NCI-H446 treated with DMSO at 0.1 percent for 48 hours (cell line): ENCODE results near the gene RPP25.
"Not testable (repeated sequence)": the region's sequence is repeated elsewhere in the genome, so short reads cannot be mapped to it uniquely, and the experiment has no call there.

Source experiments
- DNase-seq: peaks from one replicate; lab custom pipeline; 2025; lab: John Stamatoyannopoulos, UW

Gene RPP25

GRCh38 chr15:74962671-74963070 lies 6.1 kb upstream of the RPP25 start:
- DNase-seq = no peak

DNA sequence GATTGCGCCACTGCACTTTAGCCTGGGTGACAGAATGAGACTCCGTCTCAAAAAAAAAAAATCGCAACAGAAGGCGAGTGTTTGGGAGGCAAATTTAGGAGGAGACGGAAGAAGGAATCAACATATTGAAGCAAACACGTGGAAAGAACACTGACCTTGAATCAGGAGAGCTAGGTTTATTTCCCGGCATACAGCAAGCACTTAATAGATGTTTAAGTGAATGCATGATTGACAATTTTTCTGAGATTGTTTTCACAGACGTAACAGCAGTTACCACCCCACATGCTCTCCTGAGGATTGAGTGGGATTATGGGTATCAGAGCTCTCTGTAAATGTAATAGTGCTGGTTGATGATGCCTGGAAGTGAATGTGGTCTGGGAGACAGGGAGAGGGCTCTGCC lies 5.6 kb upstream of the RPP25 start:
- DNase-seq = no peak

DNA sequence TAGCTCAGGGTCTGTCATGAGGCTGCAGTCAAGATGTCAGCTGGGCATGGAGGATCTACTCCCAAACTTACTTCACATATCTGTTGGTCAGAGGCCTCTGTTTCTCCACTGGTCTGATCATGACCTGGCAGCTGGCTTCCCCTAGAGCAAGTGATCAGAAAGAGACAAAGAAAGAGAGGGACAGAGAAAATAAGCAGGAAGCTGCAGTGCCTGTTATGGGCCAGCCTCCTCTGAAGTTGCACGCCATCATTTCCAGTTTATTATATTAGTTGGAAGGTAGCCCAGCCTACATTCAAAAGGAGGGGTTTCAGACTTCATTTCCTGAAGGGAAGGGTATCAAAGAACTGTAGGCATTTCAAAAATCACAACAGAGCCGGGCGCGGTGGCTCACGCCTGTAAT lies 5.0 kb upstream of the RPP25 start:
- no peak for DNase-seq

DNA sequence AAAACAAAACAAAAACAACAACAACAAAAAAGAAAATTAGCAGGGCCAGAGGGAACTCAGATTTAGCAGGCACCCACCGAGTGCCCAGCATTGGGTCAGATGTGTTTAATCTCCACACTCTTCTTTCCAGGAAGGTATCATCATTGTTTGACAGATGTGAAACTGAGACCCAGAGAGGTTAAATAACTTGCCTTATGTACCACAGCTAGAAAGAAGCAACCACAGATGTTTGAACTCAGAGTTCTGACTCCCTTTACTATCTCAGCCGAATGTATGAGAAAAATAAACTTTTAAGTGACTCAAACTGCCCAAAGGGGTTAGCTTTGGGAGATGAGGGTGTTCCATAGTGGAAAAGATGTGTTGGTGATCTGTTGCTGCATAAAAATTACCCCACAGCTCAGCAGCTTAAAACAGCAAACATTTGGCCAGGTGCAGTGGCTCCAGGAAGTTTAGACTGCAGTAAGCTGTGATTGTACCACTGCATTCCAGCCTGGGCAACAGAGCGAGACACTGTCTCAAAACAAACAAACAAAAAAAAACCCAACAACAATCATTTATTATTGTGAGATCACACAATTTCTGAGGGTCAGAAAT lies 4.5 kb upstream of the RPP25 start:
- DNase-seq = no peak

DNA sequence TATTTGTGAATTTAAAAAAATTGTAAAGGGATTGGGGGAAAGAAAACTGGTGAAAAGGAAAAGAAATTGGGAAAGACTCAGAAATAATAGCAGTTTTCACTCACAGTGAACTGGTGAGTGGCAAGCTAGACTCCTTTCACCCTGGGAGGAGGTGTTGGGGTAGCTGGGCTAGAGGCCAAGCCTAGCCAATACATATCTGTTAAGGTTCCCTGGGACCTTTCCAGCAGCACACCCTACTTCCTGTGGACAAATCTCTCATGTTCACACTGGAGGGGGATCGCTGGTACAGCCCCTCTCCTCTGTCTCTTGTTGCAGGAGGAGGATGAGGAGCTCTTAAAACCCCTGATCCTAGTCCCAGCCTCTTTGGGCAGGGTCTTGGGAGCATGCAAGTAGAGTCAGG lies 3.7 kb upstream of the RPP25 start:
- no peak for DNase-seq

DNA sequence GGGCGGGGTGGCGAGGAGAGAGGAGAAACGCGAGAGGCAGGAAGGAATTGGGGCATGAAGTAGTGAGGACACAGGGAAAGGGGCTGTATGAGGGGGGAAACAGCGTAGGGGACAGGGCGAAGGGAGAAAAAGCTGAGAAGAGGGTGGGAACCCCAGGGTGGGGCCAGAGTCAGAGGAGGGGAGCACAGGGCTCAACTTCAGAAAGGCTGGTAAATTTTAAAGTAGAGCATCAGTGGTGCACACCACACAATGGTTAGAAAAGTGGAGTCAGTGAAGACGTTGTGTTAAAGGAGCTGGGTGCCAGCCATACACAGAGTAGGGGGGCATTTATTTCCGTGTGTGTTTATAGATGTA lies 3.0 kb upstream of the RPP25 start:
- DNase-seq = no peak

- no peak for DNase-seq
Observed at GRCh38 chr15:74958908-74959585, 2.5 kb upstream of the RPP25 start.

- DNase-seq = no peak
Observed at GRCh38 chr15:74958320-74958907, 1.8 kb upstream of the RPP25 start.

- no peak for DNase-seq
Observed at GRCh38 chr15:74957476-74958035, 984 bp upstream of the RPP25 start.

DNA sequence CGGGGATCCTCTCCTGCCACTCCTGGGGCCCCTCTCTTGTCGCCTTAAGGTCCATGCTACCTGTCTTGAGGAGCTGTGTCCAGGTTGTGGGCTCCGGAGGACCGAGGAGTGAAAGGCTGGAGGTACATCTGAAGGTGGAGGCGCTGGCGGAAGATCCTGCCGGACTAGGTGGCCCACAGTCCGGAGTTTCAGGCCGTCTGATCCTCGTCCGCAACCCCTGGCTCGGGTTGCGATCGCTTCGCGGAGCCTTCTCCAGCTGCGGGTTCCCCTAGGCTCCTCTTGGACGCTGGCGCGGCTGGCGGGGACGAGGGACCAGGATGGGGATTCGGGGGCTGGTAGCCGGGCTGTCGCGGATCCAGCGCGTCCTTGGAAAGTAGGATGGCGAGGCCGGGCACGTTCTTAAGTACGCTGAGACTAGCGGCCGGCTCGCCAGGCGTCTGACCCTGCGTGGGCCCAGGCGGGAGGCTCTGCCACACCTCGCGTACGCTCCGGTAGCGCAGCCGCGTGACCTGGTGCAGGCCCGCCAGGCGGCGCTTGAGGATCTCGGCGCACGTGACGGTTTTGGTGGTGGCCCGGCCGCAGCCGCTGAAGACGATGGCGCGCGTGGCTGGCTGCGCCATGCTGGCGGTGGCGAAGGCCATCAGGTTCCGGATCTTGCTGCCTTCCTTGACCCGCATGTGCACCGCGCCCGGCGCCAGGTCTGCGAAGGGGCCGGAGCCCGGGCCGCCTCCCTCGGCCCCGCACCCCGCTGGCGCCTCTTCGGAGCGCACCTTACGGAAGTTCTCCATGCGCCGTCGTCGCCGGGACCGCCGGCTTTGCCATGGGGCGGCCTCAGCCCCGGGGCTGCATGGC lies 550 bp downstream of the RPP25 start:
- no peak for DNase-seq

DNA sequence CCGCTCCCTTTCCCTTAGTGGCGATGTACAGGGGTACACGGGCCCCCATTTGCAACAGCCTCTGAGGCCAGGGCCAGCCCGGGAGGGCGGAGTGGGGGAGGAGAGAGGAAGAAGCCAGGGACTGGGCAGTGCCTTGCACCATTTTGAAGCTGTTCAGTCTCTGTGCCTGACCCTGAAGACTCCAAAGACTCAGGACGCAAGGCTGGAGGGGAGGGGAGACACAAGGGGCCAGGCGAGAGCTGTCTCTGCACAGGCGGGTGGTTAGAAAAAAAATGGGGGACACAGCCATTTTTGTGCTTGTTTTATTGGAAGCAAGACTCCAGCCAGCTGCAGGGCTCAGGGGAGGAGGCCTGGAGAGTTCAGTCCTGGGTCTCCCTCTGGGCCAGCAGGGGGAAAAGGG lies 1.6 kb downstream of the RPP25 start:
- DNase-seq = no peak

DNA sequence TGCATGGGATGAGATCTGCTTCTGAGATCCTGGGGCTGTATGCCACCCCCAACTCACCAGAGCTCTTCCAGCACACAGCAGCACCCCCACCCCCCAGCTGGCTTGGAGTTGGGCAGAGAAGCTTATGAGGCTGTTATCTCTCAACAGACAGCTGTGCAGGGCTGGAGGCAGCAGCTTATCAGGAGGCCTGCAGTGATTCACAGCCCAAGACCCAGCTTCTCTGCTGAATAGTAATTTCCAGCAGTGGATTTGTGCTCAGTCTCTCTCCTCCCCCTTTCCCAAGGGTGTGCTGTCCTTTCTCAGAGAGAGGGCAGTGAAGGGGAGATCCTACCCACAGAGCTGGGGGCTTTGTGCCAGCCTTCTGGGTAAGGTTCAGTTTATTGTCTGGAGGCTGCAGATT lies 2.1 kb downstream of the RPP25 start:
- DNase-seq = no peak

GRCh38 chr15:74951006-74951405 lies 5.6 kb downstream of the RPP25 start:
- no peak for DNase-seq

GRCh38 chr15:74950078-74950908 lies 6.3 kb downstream of the RPP25 start:
- DNase-seq = peak; percentile 38

DNA sequence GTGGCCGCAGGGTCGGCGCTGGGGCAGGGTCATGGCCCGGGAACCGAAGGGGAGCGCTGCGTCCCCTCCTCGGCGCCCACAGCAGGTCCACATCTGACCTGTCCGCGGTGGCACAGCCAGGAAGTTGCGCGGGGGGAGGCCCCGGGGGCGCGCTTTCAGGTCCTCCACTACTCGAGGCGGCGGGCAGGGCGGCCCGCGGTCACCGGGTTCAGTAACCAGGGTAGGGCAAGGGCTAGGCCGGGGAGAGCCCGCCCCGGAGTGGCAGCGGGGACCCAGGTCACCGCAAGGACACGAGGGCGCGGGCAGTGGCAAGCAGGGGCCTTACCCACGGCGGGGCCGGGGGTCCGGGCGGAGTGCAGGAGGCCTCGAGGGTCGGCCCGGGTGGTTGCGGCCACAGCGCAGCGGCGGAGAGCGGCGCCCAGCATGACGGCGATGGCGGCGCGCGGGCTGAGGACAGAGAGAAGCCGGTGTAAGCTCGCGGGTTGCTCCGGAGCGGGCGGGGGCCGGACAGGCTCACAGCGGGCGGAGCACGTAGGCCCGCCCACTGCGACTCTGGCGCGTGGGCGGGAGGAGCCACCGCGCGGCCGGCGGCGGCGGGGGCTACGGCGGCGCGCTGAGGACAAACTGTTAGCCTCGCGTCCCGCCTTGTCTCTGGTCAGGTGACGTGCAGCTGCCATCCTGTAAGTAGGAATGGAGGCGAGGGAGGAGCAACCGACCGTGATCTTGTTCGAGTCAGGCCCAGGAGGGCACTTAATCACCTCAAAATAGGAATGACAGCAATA lies 18.8 kb downstream of the RPP25 start, which contains the start of gene COX5A:
COX5A (minus strand) TSS at position 484 of the 782 bp plus-strand sequence; CDS start at position 425, 59 bp downstream.
- peak; percentile 86 for DNase-seq

- DNase-seq = no peak
Observed at GRCh38 chr15:74937272-74937589, 19.3 kb downstream of the RPP25 start.

DNA sequence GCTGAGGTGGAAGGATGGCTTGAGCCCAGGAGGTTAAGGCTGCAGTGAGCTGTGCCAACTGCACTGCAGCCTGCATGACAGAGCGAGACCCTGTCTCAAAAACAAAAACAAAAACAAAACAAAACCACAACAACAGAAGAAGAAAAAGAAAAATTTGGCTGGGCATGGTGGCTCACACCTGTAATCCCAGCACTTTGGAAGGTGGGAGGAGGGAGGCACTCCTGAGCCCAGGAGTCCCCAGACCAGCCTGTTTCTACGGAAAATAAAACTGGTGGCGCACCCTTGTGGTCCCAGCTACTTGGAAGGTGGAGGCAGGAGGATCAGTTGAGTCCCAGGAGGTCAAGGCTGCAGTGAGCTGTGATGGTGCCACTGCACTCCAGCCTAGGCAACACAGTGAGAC lies 21.4 kb downstream of the RPP25 start:
- DNase-seq = not testable (repeated sequence)

DNA sequence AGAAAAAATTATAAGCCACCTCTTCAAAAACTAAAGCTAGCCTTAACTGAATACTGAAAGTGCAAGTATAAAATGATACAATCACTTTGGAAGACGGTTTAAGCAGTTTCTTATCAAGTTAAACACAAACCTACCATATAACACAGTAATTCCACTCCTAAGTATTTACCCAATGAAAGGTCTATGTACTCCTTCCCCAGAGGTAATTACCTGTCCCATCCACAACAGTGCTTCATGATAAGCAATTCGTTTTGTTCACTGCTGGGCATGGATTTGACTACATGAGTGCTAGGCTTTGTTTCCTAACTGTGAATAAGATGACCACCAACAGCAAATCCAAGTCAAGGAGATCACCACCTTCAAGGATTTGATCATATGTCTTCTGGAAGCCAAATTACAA lies 23.0 kb downstream of the RPP25 start:
- no peak for DNase-seq

DNA sequence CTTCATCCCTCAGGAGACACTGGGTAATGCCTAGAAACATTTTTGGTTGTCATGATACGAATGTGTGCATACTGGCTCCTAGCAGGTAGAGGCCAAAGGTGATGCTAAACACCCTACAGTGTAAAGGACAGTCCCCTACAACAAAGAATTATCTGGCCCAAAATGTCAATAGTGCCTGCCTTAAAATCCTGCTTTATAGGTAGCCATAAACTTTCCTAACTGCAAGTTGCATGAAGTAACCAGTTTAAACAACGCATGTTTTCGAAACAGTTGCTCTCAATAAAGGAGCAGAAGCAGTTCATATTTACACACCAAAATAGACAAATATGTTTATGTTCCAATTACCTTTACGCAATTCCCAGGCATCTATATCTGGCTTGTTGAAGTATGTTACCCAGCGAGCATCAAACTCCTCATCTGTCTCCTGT lies 27.8 kb downstream of the RPP25 start:
- no peak for DNase-seq

- DNase-seq = no peak
Observed at GRCh38 chr15:74924525-74924924, 32.0 kb downstream of the RPP25 start.

GRCh38 chr15:74920456-74920855 lies 36.1 kb downstream of the RPP25 start:
- no peak for DNase-seq
